GM10248 (cell line): ENCODE data around the gene NSMF.
A peak's percentile ranks its signal among the peaks of the same experiment; 100 is the strongest.

ENCODE experiments used
- CTCF ChIA-PET: fragments of 300-600 bp; sonication (Branson Sonifier 250); formaldehyde crosslinking; extraction: SDS; loops from one replicate; lab custom pipeline; 2021; ENCODE audit warnings: antibody characterized with exemption; lab: Yijun Ruan, JAX
- POLR2A ChIA-PET: fragments of 350-650 bp; sonication (Branson Sonifier 250); formaldehyde crosslinking; extraction: SDS; loops from one replicate; lab custom pipeline; 2020; ENCODE audit warnings: antibody characterized with exemption; lab: Yijun Ruan, JAX
- DNase-seq: peaks from one replicate; pipeline ENCODE4 v3.0.0; 2012; ENCODE audit errors: extremely low spot score
- TF ChIP-seq, protein P1 (sequence below): IDR thresholded peaks from 2 replicates; pipeline ENCODE4 v1.5.1; 2012; ENCODE audit warnings: mild to moderate bottlenecking, low read depth; ENCODE audit errors: extremely low read depth, missing control alignments, control extremely low read depth

The NSMF gene

DNA sequence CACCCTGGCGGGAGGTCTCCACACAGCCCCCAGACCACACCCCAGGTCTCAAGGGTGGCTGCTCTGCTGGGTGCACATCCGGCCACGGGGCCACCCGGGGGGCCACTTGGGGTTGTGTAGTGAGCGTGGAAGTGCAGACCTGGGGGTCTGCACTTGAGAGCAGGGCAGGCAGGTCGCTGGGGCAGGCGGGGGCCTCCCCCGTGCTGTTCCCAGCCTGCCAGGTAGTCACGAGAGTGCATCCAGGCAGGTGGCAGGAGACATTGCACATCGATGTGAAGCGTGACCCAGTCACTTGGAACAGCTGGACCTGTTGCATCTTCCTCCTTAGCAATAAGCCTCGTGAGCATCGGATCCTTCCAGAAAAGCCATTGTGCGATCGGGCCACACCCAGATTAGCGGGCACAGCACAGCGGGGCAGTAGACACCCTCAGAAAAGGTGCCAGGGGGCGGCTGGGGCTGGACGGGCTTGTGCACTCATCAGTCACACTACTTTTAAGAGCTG, 13.2 kb downstream of the NSMF start:
- POLR2A ChIA-PET = no interaction called here
- TF ChIP-seq, protein P1, sequence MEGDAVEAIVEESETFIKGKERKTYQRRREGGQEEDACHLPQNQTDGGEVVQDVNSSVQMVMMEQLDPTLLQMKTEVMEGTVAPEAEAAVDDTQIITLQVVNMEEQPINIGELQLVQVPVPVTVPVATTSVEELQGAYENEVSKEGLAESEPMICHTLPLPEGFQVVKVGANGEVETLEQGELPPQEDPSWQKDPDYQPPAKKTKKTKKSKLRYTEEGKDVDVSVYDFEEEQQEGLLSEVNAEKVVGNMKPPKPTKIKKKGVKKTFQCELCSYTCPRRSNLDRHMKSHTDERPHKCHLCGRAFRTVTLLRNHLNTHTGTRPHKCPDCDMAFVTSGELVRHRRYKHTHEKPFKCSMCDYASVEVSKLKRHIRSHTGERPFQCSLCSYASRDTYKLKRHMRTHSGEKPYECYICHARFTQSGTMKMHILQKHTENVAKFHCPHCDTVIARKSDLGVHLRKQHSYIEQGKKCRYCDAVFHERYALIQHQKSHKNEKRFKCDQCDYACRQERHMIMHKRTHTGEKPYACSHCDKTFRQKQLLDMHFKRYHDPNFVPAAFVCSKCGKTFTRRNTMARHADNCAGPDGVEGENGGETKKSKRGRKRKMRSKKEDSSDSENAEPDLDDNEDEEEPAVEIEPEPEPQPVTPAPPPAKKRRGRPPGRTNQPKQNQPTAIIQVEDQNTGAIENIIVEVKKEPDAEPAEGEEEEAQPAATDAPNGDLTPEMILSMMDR = no peak
- CTCF ChIA-PET = interaction anchor here (0.6 to 4.0 kb wide), 14 partner anchors 9 to 171 kb away, joined by 3 to 41 read pairs (median 4); partner anchors contain the start of genes EXD3, NOXA1, NRARP and NSMF
- DNase-seq = no peak

- DNase-seq = peak; percentile 87
- ChIA-PET CTCF (interaction anchor here (0.6 to 4.0 kb wide), 16 partner anchors 8 to 171 kb away, joined by 3 to 41 read pairs (median 4); partner anchors contain the start of genes EXD3, NOXA1, NRARP and NSMF), POLR2A (interaction anchor here (1.5 kb wide), 1 partner anchor 143 kb away, joined by 4 read pairs; the partner anchor contains the start of gene NRARP)
- TF ChIP-seq, protein P1 = peak; percentile 84
Measured at GRCh38 chr9:137445275-137445807, 13.8 kb downstream of the NSMF start.

DNA sequence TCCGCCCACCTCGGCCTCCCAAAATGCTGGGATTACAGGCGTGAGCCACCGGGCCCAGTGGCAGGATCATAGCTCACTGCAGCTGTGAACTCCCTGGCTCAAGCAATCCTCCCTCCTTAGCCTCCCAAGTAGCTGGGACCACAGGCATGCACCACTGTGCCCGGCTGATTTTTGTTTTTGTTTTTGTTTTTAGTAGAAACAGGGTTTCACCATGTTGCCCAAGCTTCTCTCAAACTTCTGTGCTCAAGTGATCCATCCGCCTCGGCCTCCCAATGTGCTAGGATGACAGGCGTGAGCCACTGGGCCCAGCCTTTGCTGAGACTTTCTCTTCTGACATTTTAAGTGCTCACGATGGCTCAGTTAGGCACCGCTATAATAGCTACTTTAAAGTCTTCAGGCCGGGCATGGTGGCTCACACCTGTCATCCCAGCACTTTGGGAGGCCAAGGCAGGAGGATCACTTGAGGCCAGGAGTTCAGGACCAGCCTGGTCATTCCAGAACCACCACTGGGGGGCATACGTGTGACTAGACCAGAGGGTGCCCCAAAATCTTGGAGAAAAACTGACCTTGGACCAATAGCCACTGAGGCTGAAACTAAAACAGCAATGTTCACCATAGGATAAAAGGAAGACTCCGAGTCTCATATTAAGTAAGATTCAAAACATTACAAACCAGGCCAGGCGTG, 14.9 kb downstream of the NSMF start:
- no peak for DNase-seq
- TF ChIP-seq, protein P1 = peak; percentile 3
- POLR2A ChIA-PET = interaction anchor here (1.4 to 1.5 kb wide), 2 partner anchors 142 kb away, joined by 4 read pairs; partner anchors contain the start of gene NRARP
- CTCF ChIA-PET = interaction anchor here (0.7 to 4.0 kb wide), 11 partner anchors 9 to 160 kb away, joined by 3 to 41 read pairs (median 5); partner anchors contain the start of genes EXD3, NOXA1 and NRARP

- TF ChIP-seq, protein P1 = no peak
- DNase-seq = no peak
- CTCF ChIA-PET = interaction anchor here (1.2 to 4.0 kb wide), 2 partner anchors 19 to 139 kb away, joined by 5 to 24 read pairs; partner anchors contain the start of genes EXD3, NOXA1 and NRARP
- POLR2A ChIA-PET = interaction anchor here (0.6 kb wide), 1 partner anchor 14 kb away, joined by 3 read pairs; no protein-coding TSS in a partner anchor
Measured at GRCh38 chr9:137441935-137442321, 17.2 kb downstream of the NSMF start.

DNA sequence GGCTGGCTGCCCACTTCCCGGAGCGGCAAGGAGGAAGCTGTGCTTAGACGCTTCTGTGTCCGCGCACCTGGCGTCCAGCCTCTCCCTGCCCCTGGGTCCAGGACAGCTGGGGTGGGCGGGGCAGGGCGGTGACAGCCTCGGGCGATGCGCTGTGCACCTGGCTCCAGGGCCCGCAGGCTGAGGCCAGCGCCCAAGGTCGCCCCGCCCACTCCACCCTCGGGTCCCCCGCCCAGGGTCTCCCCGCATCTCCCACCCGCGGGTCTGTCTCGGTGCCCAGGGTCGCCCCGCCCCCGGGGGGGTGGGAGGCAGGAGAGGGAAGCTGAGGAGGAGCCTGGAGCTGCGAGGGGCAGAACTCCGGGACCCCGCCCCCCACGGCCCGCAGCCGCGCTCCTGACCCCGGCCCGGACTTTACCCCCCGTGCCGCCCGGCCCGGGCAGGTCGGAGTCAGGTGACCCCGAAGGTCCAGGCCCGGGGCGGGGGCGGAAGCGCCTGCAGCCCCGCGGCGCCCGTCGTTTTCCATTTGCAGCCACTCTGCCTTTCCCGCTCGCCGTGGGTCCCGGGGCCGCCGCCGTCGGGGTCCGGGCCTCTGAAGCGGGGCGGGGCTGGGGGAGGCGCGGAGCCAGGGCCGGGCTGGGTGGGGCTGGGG, 17.7 kb downstream of the NSMF start, which contains the start of gene ENTPD8:
Gene ENTPD8, minus strand, starts transcription at position 69 of the 646 bp plus-strand sequence. CDS start 3,072 bp downstream, outside the sequence.
- TF ChIP-seq, protein P1 = no peak
- CTCF ChIA-PET = interaction anchor here (1.2 kb wide), 1 partner anchor 18 kb away, joined by 5 read pairs; the partner anchor contains the start of genes EXD3 and NOXA1
- POLR2A ChIA-PET = interaction anchor here (0.6 kb wide), 1 partner anchor 14 kb away, joined by 3 read pairs; no protein-coding TSS in a partner anchor
- peak; percentile 58 for DNase-seq
